ENCODE measurements around the gene VAPA.

GRCh38 chr18:9985641-9986040 is 71.8 kb downstream of the VAPA start:
- no peak for TF ChIP-seq EZH2 (IDR thresholded peaks at IDR 0.05; ENCODE audit: low read length, missing control alignments)
- TF ChIP-seq, protein P1, sequence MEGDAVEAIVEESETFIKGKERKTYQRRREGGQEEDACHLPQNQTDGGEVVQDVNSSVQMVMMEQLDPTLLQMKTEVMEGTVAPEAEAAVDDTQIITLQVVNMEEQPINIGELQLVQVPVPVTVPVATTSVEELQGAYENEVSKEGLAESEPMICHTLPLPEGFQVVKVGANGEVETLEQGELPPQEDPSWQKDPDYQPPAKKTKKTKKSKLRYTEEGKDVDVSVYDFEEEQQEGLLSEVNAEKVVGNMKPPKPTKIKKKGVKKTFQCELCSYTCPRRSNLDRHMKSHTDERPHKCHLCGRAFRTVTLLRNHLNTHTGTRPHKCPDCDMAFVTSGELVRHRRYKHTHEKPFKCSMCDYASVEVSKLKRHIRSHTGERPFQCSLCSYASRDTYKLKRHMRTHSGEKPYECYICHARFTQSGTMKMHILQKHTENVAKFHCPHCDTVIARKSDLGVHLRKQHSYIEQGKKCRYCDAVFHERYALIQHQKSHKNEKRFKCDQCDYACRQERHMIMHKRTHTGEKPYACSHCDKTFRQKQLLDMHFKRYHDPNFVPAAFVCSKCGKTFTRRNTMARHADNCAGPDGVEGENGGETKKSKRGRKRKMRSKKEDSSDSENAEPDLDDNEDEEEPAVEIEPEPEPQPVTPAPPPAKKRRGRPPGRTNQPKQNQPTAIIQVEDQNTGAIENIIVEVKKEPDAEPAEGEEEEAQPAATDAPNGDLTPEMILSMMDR (conservative IDR thresholded peaks at IDR 0.05 in 1 of 2, IDR thresholded peaks at IDR 0.05 in 1 of 2; ENCODE audit: low read depth in 1 of 2, low read length in 2 of 2): no peak
